Measurements from ENCODE around the gene PRDM10. TPM values are rescaled to one million over a fixed set of nuclear protein-coding genes. Genes with fewer than 3 reads are reported as not detected.
"Not testable (repeated sequence)": the region's sequence is repeated elsewhere in the genome, so short reads cannot be mapped to it uniquely, and the experiment has no call there.

PRDM10 gene
- total RNA-seq, 4 donors from 2014 or later, result 7.8 to 18.6 (median 9.7) TPM

- WGBS, 2 donors, result 84 to 87% methylated on average over 4 of the region's 4 CpGs
- DNase-seq, result no peak
Measured at GRCh38 chr11:130020323-130020722, 17.7 kb upstream of the PRDM10 start.

GRCh38 chr11:130015846-130016245 lies 13.2 kb upstream of the PRDM10 start:
- intact Hi-C loops (cut with DNase I); H3K4me1 ChIP-seq: not testable (repeated sequence)

More at GRCh38 chr11:130020323-130020722, 17.7 kb upstream of the PRDM10 start:
- H3K4me3 ChIP-seq (replicated peaks in 1 of 3), result no peak overlapping the region
- no peak overlapping the region for H3K27ac ChIP-seq
- no peak for TF ChIP-seq POLR2A (IDR thresholded peaks at IDR 0.05)
- no peak for TF ChIP-seq CTCF (IDR thresholded peaks at IDR 0.05)
- H3K9me3 ChIP-seq, result no peaks in the 10 kb centered on the region
- intact Hi-C loops (cut with DNase I), result no loop called here
- H3K36me3 ChIP-seq, result no peaks in the 10 kb centered on the region
- no peaks in the 10 kb centered on the region for H3K27me3 ChIP-seq
- H3K4me1 ChIP-seq, result peaks cover 4 to 15% of the 10 kb centered on the region in 2 donors

GRCh38 chr11:130008326-130008725 lies 5.7 kb upstream of the PRDM10 start:
- intact Hi-C loops (cut with DNase I), result no loop called here
- no peak overlapping the region for H3K27ac ChIP-seq
- H3K9me3 ChIP-seq, result no peaks in the 10 kb centered on the region
- DNase-seq, result no peak
- peaks cover 6% of the 10 kb centered on the region in 2 donors for H3K4me1 ChIP-seq
- TF ChIP-seq POLR2A (IDR thresholded peaks at IDR 0.05) (no peak), CTCF (IDR thresholded peaks at IDR 0.05) (no peak)
- H3K36me3 ChIP-seq, result no peaks in the 10 kb centered on the region
- H3K27me3 ChIP-seq, result no peaks in the 10 kb centered on the region
- H3K4me3 ChIP-seq (replicated peaks in 1 of 3), result no peak overlapping the region

More at GRCh38 chr11:130015846-130016245, 13.2 kb upstream of the PRDM10 start:
- H3K27ac ChIP-seq; H3K36me3 ChIP-seq; H3K27me3 ChIP-seq; H3K9me3 ChIP-seq; H3K4me3 ChIP-seq (replicated peaks in 1 of 3); DNase-seq: not testable (repeated sequence)
- WGBS, 2 donors, result 94% methylated on average over 3 of the region's 3 CpGs

GRCh38 chr11:130006929-130007328 lies 4.3 kb upstream of the PRDM10 start:
- TF ChIP-seq CTCF (IDR thresholded peaks at IDR 0.05) (no peak), POLR2A (IDR thresholded peaks at IDR 0.05) (no peak)
- DNase-seq, result no peak
- peaks cover 6% of the 10 kb centered on the region in 2 donors for H3K4me1 ChIP-seq
- no peak overlapping the region for H3K4me3 ChIP-seq (replicated peaks in 1 of 3)
- intact Hi-C loops (cut with DNase I), result no loop called here
- no peaks in the 10 kb centered on the region for H3K27me3 ChIP-seq
- H3K9me3 ChIP-seq, result no peaks in the 10 kb centered on the region
- 86 to 93% methylated on average over 3 of the region's 3 CpGs for WGBS, 2 donors
- H3K36me3 ChIP-seq, result no peaks in the 10 kb centered on the region
- H3K27ac ChIP-seq, result no peak overlapping the region

- peak overlapping the region; percentile 99 to 100 (median 99) for H3K27ac ChIP-seq
- WGBS, 2 donors, result 14 to 15% methylated on average over 8 of the region's 8 CpGs
- peak in 1 of 2 donors; percentile 71 for DNase-seq
Measured at GRCh38 chr11:130003717-130004001, 1.0 kb upstream of the PRDM10 start.

More at GRCh38 chr11:130003717-130004001, 1.0 kb upstream of the PRDM10 start:
- no peaks in the 10 kb centered on the region for H3K36me3 ChIP-seq
- no peaks in the 10 kb centered on the region for H3K9me3 ChIP-seq
- intact Hi-C loops (cut with DNase I), result loop anchor here (5.0 kb wide), 1 partner anchor 64 kb away; the partner anchor contains the start of gene APLP2
- peaks cover 13 to 16% of the 10 kb centered on the region in 2 donors for H3K4me1 ChIP-seq
- H3K27me3 ChIP-seq, result no peaks in the 10 kb centered on the region
- peak overlapping the region; percentile 28 to 76 (median 70) for H3K4me3 ChIP-seq (replicated peaks in 1 of 3)
- TF ChIP-seq CTCF (IDR thresholded peaks at IDR 0.05) (peak in 1 of 6 experiments; percentile 8), POLR2A (IDR thresholded peaks at IDR 0.05) (peak in 1 of 2 donors; percentile 56)
